ENCODE data around the gene RSL24D1.

RSL24D1 gene

GRCh38 chr15:55196458-55197361 is at the start of gene RSL24D1:
Gene RSL24D1 (minus strand): TSS chr15:55196941. CDS start chr15:55196890, 51 bp downstream.
- peak; percentile 72 for FAIRE-seq

- no peak for FAIRE-seq
Measured at GRCh38 chr15:55245059-55245458, 48.3 kb upstream of the RSL24D1 start.

- no peak for FAIRE-seq
Measured at GRCh38 chr15:55241891-55242290, 45.1 kb upstream of the RSL24D1 start.

- no peak for FAIRE-seq
Measured at GRCh38 chr15:55241186-55241585, 44.4 kb upstream of the RSL24D1 start.

GRCh38 chr15:55240125-55240760 is 43.5 kb upstream of the RSL24D1 start:
- no peak for FAIRE-seq

GRCh38 chr15:55239440-55240124 is 42.8 kb upstream of the RSL24D1 start:
- FAIRE-seq = no peak

- no peak for FAIRE-seq
Measured at GRCh38 chr15:55238877-55239276, 42.1 kb upstream of the RSL24D1 start.

GRCh38 chr15:55237219-55238130 is 40.7 kb upstream of the RSL24D1 start:
- no peak for FAIRE-seq

- FAIRE-seq = no peak
Measured at GRCh38 chr15:55235546-55236036, 38.9 kb upstream of the RSL24D1 start.

- FAIRE-seq = no peak
Measured at GRCh38 chr15:55234800-55235104, 38.0 kb upstream of the RSL24D1 start.

GRCh38 chr15:55234104-55234799 is 37.5 kb upstream of the RSL24D1 start:
- no peak for FAIRE-seq

- FAIRE-seq = no peak
Measured at GRCh38 chr15:55231455-55231854, 34.7 kb upstream of the RSL24D1 start.

GRCh38 chr15:55230953-55231352 is 34.2 kb upstream of the RSL24D1 start:
- FAIRE-seq = no peak

GRCh38 chr15:55230051-55230670 is 33.4 kb upstream of the RSL24D1 start:
- FAIRE-seq = no peak

GRCh38 chr15:55226127-55226526 is 29.4 kb upstream of the RSL24D1 start:
- FAIRE-seq = no peak

GRCh38 chr15:55224892-55225291 is 28.2 kb upstream of the RSL24D1 start:
- FAIRE-seq = no peak

- no peak for FAIRE-seq
Measured at GRCh38 chr15:55222588-55222987, 25.8 kb upstream of the RSL24D1 start.

GRCh38 chr15:55221090-55222011 is 24.6 kb upstream of the RSL24D1 start:
- FAIRE-seq = no peak

GRCh38 chr15:55220606-55221005 is 23.9 kb upstream of the RSL24D1 start:
- FAIRE-seq = no peak

- FAIRE-seq = no peak
Measured at GRCh38 chr15:55218056-55218455, 21.3 kb upstream of the RSL24D1 start.
